ENCODE data around the gene DAD1.
"Not testable (repeated sequence)": the region's sequence is repeated elsewhere in the genome, so short reads cannot be mapped to it uniquely, and the experiment has no call there.

DAD1 gene

DNA sequence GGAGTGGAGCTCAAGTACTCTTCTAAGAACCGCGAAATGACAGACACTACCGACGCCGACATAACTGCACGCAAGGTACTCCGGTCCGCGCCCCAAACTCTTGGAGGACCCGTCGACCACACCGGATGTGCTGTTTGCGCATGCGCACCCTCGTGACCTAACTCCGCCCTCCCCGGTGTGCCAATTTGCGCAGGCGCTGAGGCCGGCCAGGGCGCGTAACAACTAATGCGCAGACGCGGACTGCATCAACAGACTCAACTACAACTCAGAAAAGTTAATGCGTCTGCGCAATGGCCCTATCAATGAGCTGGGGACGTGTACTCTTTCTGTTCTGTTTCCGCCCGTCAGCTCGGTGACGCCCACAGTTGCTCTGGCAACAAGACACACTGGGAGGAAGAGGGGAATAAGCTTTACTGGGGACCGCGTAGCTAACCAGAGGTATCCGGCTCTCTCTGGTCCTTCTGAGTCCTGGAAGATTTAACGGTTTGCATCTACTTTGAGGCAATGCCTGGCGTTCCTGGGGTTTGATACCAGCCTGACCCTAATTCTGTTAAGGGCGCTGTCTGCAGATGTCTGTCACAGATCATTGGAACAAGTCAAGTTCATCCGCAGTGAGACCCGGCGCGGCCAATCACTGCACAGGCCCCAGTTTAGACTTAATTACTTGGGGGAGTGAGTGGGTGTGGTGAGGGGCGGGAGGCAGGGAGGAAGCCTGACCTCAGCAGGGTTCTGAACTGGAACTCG, at the start of gene DAD1:
TSS of gene DAD1 (minus strand) at position 129 of the 744 bp plus-strand sequence. CDS start at position 62, 67 bp downstream.
- DNase-seq = peak; percentile 100

DNA sequence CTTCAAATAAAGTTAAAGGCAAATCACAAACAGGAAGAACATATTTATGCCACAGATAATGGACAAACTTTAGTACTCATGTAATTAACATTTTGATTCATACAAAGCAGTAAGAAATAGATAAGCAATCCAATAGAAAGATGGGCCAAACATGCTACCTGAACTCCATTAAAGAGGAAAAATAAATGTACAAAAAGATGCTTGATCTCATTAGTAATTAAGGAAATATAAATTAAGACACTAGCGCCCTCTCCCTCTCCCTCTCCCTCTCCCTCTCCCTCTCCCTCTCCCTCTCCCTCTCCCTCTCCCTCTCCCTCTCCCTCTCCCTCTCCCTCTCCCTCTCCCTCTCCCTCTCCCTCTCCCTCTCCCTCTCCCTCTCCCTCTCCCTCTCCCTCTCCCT, 47.0 kb upstream of the DAD1 start:
- not testable (repeated sequence) for DNase-seq

DNA sequence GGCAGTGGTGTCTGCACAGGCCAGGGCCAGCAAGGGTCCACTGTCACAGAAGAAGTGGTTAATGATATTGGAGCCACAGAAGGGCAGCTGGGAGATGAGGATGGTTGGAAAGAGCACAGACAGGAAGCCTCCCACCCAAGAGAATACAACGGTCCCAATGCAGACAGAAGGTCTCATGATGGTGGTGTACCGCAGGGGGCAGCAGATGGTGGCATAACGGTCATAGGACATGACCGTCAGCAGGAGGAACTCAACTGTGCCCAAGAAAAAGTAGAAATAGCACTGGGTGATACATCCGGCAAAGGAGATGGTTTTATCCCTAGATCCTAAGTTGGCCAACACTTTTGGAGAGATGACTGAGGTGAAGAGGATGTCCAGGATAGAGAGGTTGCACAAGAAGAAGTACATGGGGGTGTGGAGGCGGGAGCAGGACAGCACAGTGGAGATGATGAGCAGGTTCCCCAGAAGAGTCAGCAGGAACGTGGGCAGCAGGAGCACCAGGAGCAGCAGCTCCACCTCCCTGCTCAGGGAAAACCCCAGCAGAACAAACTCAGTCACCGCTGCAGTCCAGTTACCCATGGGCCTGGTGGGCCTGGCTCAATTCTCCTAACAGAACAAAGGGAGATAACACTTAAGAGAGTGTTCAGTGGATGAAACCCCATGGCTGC, 45.3 kb upstream of the DAD1 start:
- DNase-seq = no peak

DNA sequence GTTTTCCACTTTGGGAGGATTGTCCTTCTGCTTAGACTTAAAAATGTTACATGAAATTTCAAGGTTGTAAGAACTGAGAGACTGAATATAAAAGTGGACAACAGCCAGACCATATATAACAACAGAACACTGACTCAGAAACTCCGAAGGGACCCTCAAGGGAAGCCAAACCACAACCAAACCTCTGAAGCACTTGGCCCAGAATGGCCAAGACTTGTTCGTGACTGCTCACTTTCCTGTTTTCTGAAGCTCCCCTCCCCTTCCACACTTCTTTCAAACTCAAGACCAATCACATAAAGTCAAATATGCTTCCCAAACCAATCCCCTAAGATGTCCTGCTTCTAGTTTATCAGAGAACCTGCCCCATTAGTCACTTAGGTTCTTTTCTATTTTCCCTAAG, 41.5 kb upstream of the DAD1 start:
- DNase-seq = no peak

DNA sequence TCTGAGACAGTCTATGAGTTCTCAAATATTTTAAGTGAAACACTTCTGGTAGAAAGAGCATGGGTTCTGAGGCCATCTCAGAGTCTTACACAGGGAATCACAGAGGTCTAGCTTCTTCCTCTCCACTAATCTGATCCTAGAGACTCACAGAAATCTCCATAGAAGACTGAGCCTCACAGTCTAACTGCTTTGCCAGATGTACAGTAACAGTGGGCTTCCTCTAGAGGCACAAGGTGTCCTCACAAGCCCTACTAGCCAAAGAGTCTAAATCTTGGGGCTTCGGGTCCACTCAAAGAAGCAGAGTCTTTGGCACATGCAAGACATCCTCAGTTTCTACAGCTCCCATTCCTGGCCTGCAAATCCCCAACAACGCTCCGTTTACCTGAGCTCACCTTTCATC, 41.0 kb upstream of the DAD1 start:
- DNase-seq = no peak

DNA sequence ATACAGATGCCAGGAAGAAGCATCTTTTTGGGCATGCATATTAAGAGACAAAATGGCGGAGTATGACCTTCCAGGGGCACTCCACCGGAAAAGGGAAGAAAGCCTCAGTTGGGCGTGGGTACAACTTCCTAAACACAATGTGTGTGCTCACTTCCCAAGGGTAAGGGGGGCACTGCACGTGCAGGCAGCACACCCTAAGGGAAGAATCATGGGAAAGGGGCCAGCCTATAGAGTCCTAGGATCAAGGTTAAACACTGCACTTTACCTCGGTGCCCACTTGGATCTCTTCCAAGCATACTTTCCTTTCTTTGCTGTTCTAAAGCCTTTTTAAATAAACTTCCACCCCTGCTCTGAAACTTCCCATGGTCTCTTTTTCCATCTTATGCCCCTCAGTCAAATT, 40.3 kb upstream of the DAD1 start:
- no peak for DNase-seq

DNA sequence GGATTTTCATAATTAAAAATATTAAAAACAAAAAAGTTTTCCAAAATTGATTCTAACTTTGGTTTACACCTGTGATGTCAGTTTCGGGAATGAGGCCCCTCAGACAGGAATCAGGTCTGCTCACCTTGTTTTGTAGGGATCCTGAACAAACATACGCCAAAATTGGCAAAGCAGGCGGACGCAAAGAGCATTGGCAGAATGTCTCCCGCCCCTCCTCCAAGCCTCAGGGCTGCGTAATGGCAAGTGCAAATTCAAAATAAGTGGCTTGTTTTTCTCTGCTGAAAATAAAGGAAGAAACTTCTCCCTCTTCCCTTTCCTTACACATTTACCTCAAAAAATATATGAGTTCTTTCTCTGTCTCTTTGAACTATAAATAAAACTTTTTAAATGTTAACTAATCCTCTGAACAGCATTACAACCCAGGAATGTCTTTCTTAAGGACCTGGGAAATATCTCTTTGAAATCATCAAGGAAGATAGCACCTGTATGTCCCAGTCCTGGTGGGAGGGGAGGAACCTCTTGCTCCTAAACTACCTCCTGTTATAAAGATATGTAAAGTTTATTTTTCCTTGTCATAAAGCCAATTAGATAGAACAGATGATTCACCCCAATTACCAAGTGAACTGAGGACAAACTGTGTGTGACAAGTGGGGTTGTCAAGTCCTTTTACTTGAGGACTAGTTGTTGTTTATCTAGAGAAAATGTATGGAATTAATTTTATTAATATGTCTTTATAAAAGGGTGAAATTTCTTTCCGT, 38.7 kb upstream of the DAD1 start:
- no peak for DNase-seq

DNA sequence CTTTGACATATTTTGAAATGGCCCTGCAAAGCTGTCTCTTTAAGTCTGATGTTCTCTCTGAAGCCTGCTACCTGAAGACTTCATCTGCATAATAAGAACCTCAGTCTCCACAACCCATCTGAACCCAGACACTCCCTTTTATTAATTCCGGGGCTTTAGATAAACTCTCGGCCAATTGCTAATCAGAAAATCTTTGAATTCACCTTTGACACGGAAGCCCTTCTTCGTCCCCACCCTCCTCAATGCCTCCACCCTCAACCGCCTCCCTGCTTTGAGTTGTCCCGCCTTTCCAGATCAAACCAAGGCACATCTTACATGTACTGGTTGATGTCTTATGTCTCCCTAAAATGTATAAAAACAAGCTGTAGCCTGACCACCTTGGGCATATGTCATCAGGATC, 37.6 kb upstream of the DAD1 start:
- DNase-seq = no peak

DNA sequence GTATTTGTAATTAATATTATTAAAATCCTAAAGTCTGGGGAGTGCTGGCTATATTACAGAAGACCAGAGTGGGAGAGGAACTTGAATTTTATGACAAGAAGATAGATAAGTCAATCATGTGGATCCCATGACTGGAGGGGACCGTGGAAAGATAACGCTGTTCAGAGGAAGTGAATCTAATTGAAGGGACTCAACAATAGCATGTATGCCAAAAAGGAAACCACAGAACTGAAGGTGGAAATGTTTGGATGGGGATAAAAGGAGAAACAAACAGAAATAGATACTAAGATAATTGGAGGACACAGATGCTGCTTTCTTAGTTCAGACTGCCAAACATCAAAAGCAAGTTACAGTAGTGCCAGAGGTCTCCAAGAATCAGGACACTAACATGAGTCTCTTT, 34.0 kb upstream of the DAD1 start:
- no peak for DNase-seq

DNA sequence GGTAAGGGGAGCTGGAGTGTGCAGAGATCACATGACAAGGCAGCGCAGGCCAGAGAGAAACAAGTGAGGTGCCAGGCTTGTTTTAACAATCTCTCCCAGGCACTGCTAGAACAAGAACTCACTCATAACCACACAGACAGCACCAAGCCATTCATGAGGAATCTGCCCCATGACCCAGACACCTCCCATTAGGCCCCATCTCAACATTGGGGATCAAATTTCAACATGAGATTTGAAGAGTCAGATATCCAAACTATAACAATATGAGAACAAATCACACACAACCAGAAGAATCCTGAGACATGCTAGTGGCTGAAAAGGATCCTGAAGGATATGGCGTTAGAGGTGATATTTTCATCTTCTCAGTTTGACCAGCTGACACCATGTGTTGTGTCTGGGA, 33.2 kb upstream of the DAD1 start:
- no peak for DNase-seq

DNA sequence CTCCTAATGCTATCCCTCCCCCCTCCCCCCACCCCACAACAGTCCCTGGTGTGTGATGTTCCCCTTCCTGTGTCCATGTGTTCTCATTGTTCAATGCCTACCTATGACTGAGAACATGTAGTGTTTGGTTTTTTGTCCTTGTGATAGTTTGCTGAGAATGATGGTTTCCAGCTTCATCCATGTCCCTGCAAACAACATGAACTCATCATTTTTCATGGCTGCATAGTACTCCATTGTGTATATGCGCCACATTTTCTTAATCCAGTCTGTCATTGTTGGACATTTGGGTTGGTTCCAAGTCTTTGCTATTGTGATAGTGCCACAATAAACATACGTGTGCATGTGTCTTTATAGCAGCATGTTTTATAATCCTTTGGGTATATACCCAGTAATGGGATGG, 26.7 kb upstream of the DAD1 start:
- DNase-seq = not testable (repeated sequence)

DNA sequence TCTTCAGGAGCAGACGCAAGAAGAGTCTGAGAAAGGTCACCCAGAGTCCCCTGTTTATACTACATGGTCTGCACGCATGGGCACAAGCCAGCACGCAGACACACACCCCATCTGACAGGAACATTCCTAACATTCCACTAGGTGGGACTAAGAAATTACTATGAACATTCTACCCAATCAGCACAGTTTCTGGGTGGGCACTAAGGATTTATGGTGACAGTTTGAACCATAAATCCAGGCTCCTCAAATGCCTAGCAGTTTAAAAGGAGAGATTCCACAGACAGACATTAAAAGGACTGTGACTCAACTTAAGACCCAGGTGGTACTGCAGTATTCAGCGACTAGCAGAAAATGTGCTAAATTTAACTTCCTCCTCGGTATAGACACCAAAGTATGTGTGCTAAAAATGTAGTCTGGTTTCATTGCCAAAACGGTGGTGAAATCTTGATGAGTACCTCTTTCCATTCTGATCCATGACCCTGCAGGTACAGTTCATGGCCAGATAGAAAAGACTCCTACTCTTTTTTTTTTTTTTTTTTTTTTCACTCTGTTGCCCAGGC, 25.3 kb upstream of the DAD1 start:
- no peak for DNase-seq

DNA sequence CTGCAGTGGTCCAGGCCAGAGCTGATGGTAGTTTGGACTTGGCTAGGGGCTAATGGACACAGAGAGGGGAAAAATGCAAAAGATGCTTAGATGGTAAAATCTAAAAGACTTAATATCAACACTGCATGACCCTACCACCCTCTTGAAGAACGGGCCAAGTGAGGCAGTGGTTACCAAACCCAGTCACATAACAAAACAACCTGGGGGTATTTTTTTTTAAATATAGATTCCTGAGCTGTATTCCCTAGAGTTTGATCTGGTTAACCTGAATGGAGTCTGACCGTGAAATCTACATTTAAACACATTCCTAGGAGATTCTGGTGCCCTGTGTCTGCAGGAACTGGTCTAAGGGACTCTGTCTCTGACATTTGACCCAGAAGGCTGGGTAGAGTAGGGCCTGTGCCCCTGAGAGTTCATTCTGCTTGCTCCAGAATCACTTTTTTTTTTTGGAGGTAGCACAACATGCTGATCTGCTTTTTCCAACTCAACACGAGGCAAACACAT, 24.8 kb upstream of the DAD1 start:
- no peak for DNase-seq

DNA sequence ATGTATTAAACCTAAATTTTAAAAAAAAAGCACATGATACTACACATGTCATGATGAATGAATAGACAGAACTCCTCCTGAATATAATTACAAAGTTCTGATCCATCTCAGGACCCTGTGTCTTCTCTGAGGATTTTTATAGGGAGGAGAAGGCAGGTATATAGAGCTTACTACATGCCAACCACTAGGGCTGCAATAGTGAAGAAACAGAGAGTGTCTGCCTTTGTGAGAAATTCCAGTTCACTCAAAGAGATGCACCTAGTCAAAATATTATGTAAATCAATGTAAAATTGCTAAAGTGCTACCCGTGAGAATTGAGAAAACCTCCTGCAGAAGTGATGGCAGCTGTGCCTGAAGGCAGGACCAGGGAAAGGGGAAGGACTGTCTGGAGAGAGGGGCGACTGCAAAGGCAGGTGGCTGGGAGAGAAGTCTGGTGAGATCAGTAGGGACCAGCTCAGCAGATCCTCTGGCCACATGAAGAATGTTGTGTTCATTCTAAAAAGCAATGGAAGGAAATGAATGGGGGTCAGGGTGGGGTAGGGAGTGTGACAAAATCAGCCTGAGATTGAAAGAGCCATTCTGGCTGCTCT, 24.2 kb upstream of the DAD1 start:
- no peak for DNase-seq

DNA sequence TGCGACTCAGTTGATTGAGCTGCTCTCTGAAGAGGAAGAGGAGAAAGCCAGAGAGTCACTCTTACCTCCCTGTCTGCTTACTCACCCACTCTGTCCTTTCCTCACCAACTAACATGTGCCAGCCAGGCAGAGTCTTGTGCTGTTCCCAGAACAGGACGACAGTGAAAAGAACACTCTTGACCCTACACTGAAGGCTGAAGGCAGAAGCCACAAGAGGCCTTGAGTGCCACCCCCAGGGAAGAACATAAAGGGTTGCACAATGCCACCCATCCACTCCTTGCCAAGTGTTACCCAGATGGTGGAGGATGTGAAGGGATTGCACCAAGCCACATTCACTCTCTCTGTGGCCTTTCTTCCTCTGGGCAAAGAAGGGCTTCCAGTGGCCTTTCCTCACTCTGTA, 21.9 kb upstream of the DAD1 start:
- no peak for DNase-seq

DNA sequence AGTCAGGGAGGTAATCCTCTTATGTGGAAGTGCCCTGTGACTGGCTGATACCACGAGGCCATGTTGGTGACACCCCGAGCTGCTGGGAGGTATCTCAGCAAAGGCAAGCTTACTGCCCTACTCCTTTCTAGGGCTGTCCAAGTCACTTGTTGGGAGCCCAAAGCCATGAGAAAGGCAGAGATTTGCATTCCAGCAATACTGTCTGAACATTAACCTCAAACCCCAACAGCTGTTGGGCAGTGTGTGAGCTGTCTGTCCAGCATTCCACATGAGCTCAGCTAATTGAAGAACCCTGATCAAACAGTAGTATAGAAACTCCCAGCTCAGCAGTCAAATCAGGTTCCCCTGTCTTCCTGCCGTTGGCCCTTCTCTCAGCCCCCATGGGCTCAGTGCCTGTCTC, 18.3 kb upstream of the DAD1 start:
- no peak for DNase-seq

DNA sequence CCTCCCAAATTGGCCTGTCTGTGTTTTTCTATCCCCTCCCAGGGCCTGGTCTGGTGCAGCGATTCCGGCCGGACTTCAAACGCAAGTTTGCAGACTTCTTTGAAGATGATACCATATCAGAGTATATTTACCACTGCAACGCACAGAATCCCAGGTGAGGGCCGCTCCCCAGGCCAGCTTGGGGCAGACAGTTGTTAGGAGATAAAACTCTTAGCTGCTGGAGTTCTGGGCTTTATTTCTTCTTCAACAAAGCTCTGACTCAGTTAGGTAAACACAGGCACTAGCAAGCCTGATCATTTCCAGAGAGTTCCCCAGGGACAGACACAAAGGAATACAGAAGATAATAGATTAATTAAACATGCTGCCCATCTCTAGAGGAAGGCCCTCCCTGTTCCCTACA, 17.4 kb upstream of the DAD1 start:
- no peak for DNase-seq

DNA sequence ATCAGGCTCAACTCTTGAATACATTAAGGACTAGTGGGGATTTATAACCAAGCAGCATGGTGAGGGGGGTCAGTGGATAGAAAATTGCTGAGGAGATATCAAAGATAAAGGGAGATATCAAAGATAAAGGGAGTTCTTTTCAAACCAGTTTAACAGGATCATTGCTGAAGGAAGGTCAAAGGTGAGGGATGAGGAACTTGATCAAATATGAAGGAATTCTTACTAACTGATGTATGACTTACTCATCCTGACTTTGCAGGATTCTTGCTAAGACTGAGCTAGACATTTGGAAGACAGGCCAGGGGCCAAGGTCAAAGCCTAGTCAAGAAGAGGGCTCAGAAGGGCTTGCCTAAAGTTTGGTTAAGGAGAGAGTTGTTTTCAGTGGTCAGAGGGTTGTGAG, 13.8 kb upstream of the DAD1 start:
- no peak for DNase-seq

DNA sequence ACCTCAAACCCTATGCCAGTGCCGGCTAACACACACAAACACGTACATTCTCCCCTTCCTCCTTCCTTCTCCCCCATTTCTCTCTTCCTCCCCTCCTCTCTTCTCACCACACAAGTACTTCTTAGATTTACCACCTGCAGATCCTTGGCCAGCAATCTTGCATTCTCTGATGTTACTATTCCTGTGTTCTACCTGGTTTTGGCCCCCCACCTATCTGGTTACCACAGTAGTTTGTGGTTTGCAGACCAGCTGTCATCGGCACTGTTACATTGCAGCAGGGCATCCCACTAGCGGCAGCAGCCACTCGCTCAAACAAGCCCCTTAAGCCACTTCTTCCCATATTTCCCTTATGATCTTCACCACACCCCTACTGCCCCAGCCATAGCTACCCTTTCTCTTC, 13.0 kb upstream of the DAD1 start:
- DNase-seq = no peak

DNA sequence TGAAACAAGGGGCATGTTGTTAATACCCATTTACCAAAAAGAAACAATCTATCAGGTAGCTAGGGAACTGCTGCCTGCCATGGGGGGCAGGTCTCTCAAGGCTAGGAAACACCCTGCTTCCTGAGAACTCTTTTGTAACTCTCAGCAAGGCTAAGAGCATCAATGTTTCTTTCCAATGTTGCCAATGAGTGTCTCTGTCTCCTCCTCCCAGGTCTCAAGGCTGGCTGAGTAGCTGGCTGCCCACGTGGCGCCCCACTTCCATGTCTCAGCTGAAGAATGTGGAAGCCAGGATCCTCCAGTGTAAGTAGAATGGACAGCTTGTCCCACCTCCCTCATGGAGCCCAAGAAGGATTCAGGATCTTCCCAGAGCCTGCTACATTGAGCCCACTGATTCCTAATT, 12.4 kb upstream of the DAD1 start:
- no peak for DNase-seq

DNA sequence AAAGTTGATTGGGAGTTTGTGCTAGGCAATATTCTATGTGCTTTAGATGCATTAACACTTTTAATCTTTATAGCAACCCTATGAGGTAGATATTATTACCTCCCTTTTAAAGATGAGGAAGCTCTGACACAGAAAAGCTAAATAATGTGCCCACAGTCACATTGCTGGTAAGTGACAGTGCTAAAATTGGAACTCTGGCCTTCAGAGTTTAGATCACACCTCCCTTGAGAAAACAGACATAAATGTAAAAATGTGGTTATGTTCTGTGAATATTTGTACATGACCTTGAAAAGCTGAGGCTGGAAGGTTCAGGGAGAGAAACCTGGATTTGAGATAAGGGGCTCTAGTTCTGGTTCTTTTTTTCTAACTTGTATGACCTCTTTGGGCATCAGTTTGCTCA, 11.0 kb upstream of the DAD1 start:
- DNase-seq = no peak

DNA sequence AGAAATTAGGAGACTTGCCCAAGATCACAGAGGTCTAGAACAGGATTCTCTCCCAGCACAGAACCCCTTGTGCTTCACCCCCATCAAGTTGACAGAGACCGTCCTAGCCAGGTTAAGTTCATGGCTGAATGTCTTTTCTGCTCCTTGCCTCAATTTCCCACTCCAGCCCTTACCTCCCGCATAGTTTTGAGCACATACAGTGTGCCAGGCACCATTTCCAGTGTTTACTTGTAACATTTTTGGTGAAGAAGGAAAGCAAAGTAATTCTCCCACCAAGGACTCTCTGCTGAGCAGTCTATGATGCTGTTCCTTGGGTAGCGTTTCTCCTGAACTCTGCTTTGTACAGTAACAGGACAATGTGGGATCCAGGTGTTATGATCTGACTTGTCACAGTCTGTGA, 10.3 kb upstream of the DAD1 start:
- no peak for DNase-seq

DNA sequence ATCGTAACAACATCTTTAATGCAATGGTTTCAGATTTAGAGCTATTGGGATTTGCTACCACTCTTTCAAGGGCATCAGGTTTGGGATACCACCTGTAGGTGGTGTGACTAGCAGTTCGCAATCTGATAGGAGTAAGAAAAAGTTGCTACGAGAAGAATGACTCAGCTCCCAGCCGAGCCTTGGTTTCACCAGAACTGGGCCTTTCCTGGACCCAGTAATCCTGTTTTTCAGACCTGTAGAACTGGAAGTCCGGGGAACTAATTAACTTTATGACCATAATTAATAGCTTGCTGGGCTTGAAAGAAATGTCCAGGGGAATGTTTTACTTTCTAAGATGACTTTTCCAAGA, 9.8 kb upstream of the DAD1 start:
- peak; percentile 40 for DNase-seq

Data from CD4-positive, alpha-beta T cell treated with Interleukin-17A for 1 hour (primary cell).